Measurements from ENCODE around the gene NOMO2. TPM values are rescaled to one million over a fixed set of nuclear protein-coding genes. Genes with fewer than 3 reads are reported as not detected.
"Not testable (repeated sequence)": the region's sequence is repeated elsewhere in the genome, so short reads cannot be mapped to it uniquely, and the experiment has no call there.

NOMO2 gene
- total and polyA plus RNA-seq, 11 donors: 94.2 to 248 (median 157) TPM

GRCh38 chr16:18525882-18526482, 35.9 kb downstream of the NOMO2 start:
- DNase-seq; H3K9me3 ChIP-seq; H3K4me1 ChIP-seq; H3K27me3 ChIP-seq; H3K4me3 ChIP-seq; intact Hi-C loops (cut with DNase I); ATAC-seq; H3K27ac ChIP-seq: not testable (repeated sequence)
- peaks cover 0 to 17% (median 10%) of the 10 kb centered on the region in 9 donors for H3K36me3 ChIP-seq
- whole genome bisulfite sequencing, 4 donors: 91 to 98% (median 97%) methylated on average over 4 to 8 of the region's 8 CpGs

DNA sequence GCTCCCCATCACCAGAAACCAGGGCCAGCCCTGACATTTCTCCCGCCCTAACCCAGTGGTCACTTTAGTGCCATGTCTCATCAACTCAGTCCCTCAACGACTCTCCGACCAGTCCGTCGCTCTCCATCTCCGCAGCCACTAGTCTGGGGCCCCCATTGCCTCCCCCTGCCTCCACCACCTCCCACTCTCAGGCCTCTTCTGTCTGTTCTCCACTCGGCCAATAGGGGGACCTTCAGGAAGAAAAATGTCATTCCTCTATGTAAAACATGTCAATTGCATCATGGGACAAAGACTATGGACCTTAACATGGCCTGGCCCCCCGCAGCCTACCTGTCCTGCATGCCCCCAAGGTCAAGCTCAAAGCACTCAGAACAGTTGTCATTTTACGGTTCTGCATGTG, 39.3 kb downstream of the NOMO2 start:
- peak in 2 of 4 donors; percentile 20 for ATAC-seq
- H3K27me3 ChIP-seq; H3K4me1 ChIP-seq; H3K4me3 ChIP-seq; H3K27ac ChIP-seq; H3K9me3 ChIP-seq; intact Hi-C loops (cut with DNase I); H3K36me3 ChIP-seq; DNase-seq: not testable (repeated sequence)
- 100% methylated on average over 1 of the region's 9 CpGs; no CpG with 5 or more reads in 3 of the 4 donors for WGBS, 4 donors

- H3K4me3 ChIP-seq; H3K9me3 ChIP-seq; DNase-seq; H3K4me1 ChIP-seq; H3K27me3 ChIP-seq; H3K36me3 ChIP-seq; H3K27ac ChIP-seq; intact Hi-C loops (cut with DNase I): not testable (repeated sequence)
- ATAC-seq: peak; percentile 37 to 69 (median 62)
- WGBS, 4 donors: no CpG with 5 or more reads among the region's 15 CpGs
These were observed 40.3 kb downstream of the NOMO2 start for GRCh38 chr16:18521445-18522181.

DNA sequence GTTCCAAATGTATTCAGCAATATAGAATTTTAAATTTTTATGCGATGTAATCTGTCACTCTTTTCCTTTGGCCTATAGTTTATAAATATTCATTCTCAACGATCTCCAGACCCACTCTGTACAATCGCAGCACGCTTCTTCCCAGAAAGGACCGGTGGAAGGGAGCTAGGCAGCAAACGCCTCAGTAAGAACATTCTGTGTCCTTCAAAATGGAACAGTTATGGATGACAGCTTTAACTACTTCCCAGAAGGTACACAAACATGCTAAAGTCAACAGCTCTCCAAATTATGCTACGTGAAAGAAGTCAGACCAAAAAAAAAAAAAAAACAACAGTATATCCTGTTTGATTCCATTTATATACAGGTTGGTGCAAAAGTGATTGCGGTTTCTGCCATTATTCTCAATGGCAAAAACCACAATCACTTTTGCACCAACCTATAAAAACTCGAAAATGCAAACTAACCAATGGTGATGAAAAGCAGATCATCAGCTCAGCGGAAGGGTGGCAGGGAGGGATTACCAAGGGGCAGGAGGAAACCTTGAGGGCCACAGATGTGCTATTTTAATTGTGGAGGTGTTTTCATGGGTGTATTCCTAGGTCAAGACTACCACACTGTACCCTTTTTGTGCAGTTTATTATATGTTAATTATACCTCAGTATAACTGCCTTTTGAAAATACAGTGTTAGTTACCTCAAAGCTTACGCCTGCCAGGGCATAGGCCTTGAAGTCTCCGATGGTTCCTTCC, 43.2 kb downstream of the NOMO2 start:
- H3K27me3 ChIP-seq; H3K36me3 ChIP-seq; DNase-seq; intact Hi-C loops (cut with DNase I); H3K9me3 ChIP-seq; ATAC-seq; H3K27ac ChIP-seq; H3K4me1 ChIP-seq; H3K4me3 ChIP-seq: not testable (repeated sequence)
- WGBS, 4 donors: no CpG with 5 or more reads among the region's 12 CpGs

DNA sequence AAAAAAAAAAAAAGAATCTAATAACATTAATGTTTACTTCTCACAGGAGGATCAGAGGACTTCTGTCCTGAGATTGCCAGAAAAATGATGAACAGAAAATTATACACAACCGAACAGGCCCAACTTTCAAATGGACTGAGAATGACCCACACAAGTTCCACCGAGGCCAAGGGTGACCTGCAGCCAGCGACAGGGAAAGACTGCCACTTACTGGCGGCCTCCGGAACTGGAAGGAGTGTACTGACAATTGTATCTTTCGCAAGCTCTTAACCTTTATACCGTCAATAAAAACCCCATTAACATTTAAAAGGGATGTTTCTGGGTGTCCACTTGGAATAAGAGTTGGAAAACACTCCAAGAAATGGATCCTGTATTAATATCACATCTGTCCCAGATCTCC, 63.5 kb downstream of the NOMO2 start:
- intact Hi-C loops (cut with DNase I): not testable (repeated sequence)
- WGBS, 4 donors: no CpG with 5 or more reads among the region's 7 CpGs
- ATAC-seq: peak in 3 of 4 donors; percentile 67 to 77 (median 68)

GRCh38 chr16:18497032-18497431, 64.9 kb downstream of the NOMO2 start:
- H3K27ac ChIP-seq; H3K4me3 ChIP-seq; intact Hi-C loops (cut with DNase I); DNase-seq; H3K9me3 ChIP-seq; H3K36me3 ChIP-seq; H3K27me3 ChIP-seq; H3K4me1 ChIP-seq; ATAC-seq: not testable (repeated sequence)
- WGBS, 4 donors: no CpG with 5 or more reads among the region's 5 CpGs

More for the DNA sequence above, 63.5 kb downstream of the NOMO2 start:
- not testable (repeated sequence) for H3K9me3 ChIP-seq, H3K4me3 ChIP-seq, H3K27me3 ChIP-seq, H3K27ac ChIP-seq, H3K36me3 ChIP-seq, H3K4me1 ChIP-seq, DNase-seq

DNA sequence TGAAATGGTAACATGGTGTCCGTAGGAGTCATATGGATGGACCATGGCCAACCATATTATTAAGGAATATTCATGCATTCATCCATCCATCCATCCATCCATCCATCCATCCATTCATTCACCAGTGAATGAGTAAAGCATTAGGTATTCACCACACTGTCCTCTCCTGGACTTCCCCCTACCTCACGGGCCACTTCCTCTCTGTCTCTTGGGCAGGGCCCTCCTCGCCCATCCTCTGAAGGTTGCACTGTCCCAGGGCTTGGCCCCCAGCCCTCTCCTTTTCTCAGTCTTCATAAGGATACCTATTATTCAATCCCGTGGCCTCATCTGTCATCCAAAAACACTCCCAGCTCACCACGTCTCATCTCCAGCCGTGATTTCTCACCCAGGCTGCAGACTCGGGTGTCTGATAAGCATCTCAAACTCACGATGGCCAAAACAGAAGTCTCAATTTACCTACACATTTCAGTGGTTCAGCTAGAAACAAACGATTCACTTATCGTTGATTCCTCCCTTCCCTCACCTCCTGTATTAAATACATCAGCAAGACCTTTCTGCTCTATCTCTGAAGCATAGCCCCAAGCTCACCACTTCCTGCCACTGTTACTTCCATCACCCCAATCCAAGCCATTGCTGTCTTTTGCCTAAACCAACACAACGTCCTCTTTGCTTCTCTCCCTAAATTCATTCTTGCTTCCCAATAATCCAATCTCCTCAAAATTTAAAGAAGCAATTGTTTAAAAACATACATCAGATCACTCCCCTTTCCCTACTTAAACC, 69.6 kb downstream of the NOMO2 start:
- H3K4me1 ChIP-seq; H3K27me3 ChIP-seq; intact Hi-C loops (cut with DNase I); ATAC-seq; H3K4me3 ChIP-seq; DNase-seq; H3K9me3 ChIP-seq; H3K27ac ChIP-seq; H3K36me3 ChIP-seq: not testable (repeated sequence)
- no CpG with 5 or more reads among the region's 11 CpGs for WGBS, 4 donors

GRCh38 chr16:18436025-18436424, 125.9 kb downstream of the NOMO2 start:
- H3K4me3 ChIP-seq; H3K27me3 ChIP-seq; H3K9me3 ChIP-seq; DNase-seq; H3K27ac ChIP-seq; H3K36me3 ChIP-seq; ATAC-seq; intact Hi-C loops (cut with DNase I); H3K4me1 ChIP-seq: not testable (repeated sequence)
- 79 to 93% methylated on average over 2 to 4 of the region's 8 CpGs; no CpG with 5 or more reads in 2 of the 4 donors for WGBS, 4 donors

DNA sequence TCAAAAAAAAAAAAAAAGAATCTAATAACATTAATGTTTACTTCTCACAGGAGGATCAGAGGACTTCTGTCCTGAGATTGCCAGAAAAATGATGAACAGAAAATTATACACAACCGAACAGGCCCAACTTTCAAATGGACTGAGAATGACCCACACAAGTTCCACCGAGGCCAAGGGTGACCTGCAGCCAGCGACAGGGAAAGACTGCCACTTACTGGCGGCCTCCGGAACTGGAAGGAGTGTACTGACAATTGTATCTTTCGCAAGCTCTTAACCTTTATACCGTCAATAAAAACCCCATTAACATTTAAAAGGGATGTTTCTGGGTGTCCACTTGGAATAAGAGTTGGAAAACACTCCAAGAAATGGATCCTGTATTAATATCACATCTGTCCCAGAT, 146.1 kb downstream of the NOMO2 start:
- H3K4me1 ChIP-seq; H3K36me3 ChIP-seq; H3K27ac ChIP-seq; H3K27me3 ChIP-seq; intact Hi-C loops (cut with DNase I); DNase-seq; H3K9me3 ChIP-seq; H3K4me3 ChIP-seq: not testable (repeated sequence)
- no CpG with 5 or more reads among the region's 7 CpGs for WGBS, 4 donors
- peak; percentile 43 to 80 (median 72) for ATAC-seq

DNA sequence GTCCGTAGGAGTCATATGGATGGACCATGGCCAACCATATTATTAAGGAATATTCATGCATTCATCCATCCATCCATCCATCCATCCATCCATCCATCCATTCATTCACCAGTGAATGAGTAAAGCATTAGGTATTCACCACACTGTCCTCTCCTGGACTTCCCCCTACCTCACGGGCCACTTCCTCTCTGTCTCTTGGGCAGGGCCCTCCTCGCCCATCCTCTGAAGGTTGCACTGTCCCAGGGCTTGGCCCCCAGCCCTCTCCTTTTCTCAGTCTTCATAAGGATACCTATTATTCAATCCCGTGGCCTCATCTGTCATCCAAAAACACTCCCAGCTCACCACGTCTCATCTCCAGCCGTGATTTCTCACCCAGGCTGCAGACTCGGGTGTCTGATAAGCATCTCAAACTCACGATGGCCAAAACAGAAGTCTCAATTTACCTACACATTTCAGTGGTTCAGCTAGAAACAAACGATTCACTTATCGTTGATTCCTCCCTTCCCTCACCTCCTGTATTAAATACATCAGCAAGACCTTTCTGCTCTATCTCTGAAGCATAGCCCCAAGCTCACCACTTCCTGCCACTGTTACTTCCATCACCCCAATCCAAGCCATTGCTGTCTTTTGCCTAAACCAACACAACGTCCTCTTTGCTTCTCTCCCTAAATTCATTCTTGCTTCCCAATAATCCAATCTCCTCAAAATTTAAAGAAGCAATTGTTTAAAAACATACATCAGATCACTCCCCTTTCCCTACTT, 152.2 kb downstream of the NOMO2 start:
- intact Hi-C loops (cut with DNase I); ATAC-seq; H3K36me3 ChIP-seq; H3K27me3 ChIP-seq; H3K4me1 ChIP-seq; H3K27ac ChIP-seq; H3K9me3 ChIP-seq; DNase-seq; H3K4me3 ChIP-seq: not testable (repeated sequence)
- no CpG with 5 or more reads among the region's 11 CpGs for WGBS, 4 donors

Measured in heart left ventricle (tissue), 16 donors.